Panc1 (cell line): Measurements from ENCODE around the gene EP400.
"Not testable (repeated sequence)": the region's sequence is repeated elsewhere in the genome, so short reads cannot be mapped to it uniquely, and the experiment has no call there.

ENCODE experiments used
- CTCF ChIP-seq: fragments of 450-650 bp; IDR thresholded peaks from 2 replicates; pipeline ENCODE4 v1.5.1; 2017; ENCODE audit warnings: mild to moderate bottlenecking
- POLR2AphosphoS5 ChIP-seq: IDR thresholded peaks from 2 replicates; pipeline ENCODE4 v1.6.1; 2012; ENCODE audit warnings: mild to moderate bottlenecking, low read depth, low read length, moderate library complexity
- TCF7L2 ChIP-seq: IDR thresholded peaks from 2 replicates; pipeline ENCODE4 v1.6.1; 2011; ENCODE audit warnings: mild to moderate bottlenecking, low read depth, low read length, inconsistent platforms

DNA sequence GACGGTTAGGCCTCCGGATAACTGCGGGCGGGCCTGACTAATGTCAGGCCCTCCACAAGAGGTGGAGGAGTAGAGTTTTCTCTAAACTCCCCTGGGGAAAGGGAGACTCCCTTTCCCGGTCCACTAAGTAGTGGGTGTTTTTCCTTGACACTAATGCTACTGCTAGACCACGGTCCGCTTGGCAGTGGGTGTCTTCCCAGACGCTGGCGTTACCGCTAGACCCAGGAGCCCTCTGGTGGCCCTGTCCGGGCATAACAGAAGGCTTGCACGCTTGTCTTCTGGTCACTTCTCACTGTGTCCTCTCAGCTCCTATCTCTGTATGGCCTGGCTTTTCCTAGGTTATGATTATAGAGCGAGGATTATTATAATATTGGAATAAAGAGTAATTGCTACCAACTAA, 102.0 kb downstream of the EP400 start:
- TF ChIP-seq POLR2AphosphoS5, TCF7L2: not testable (repeated sequence)
- peak; percentile 85 for TF ChIP-seq CTCF
